Vagina (tissue), 2 donors: Measurements from ENCODE around the gene NAA40. TPM values are rescaled to one million over a fixed set of nuclear protein-coding genes. Genes with fewer than 3 reads are reported as not detected.

Experiments
- DNase-seq, 2 donors: peaks; one replicate each; pipeline ENCODE4 v3.0.0-alpha.2; 2017; ENCODE audit errors: extremely low spot score in 2 of 2
- H3K27ac ChIP-seq: fragments of 200-600 bp; sonication (generic); one replicate; pipeline ENCODE4 v1.5.1; 2019
- H3K27me3 ChIP-seq: fragments of 200-600 bp; sonication (generic); one replicate; pipeline ENCODE4 v1.5.1; 2019
- H3K36me3 ChIP-seq, 2 donors: fragments of 200-600 bp; sonication (generic); one replicate each; pipeline ENCODE4 v1.5.1; 2017 to 2019
- H3K4me1 ChIP-seq: fragments of 200-600 bp; sonication (generic); one replicate; pipeline ENCODE4 v1.5.1; 2019
- H3K4me3 ChIP-seq, 2 donors: fragments of 200-600 bp; sonication (generic); 1 replicate in 1 of 2; 2 replicates in 1 of 2; pipeline ENCODE4 v1.5.1; 2016 to 2019
- H3K9me3 ChIP-seq: fragments of 200-600 bp; sonication (generic); one replicate; pipeline ENCODE4 v1.5.1; 2019
- CTCF ChIP-seq, 3 experiments: fragments of 450-650 bp in 2 of 3; fragments of 200-600 bp in 1 of 3; sonication (generic) in 1 of 3; IDR thresholded peaks; one replicate each; pipeline ENCODE4 v1.5.1; 2017 to 2019; ENCODE audit warnings: antibody characterized with exemption in 3 of 3, mild to moderate bottlenecking in 2 of 3, moderate library complexity in 2 of 3
- POLR2A ChIP-seq, 2 donors: fragments of 450-650 bp; IDR thresholded peaks; one replicate each; pipeline ENCODE4 v1.6.1; 2017; ENCODE audit warnings: antibody characterized with exemption in 2 of 2, mild to moderate bottlenecking in 2 of 2, moderate library complexity in 2 of 2
- POLR2AphosphoS5 ChIP-seq, 2 donors: sonication (generic); formaldehyde crosslinking; IDR thresholded peaks; one replicate each; pipeline ENCODE4 v1.9.0; 2017; ENCODE audit warnings: antibody characterized with exemption in 2 of 2, mild to moderate bottlenecking in 2 of 2, low read depth in 1 of 2; ENCODE audit not compliant: insufficient read depth in 1 of 2
- intact Hi-C: fragments of 100-400 bp; cut with DNase I; formaldehyde crosslinking; loops from one replicate; pipeline ENCODE4 v1.15.1; 2023
- total RNA-seq: library from RNA; depleted of rRNA; stranded (reverse); fragments of >200 nt; gene quantifications from one replicate; pipeline ENCODE4 v1.2.3, GENCODE V29; 2016

Gene NAA40
- total RNA-seq, 1 donor from 2014 or later: 7.1 TPM

GRCh38 chr11:63920126-63920938 lies 18.5 kb upstream of the NAA40 start:
- Histone ChIP-seq H3K27me3 (no peaks in the 10 kb centered on the region), H3K36me3 (no peaks in the 10 kb centered on the region), H3K27ac (peak overlapping the region; percentile 81), H3K4me1 (peaks cover 54% of the 10 kb centered on the region), H3K9me3 (no peaks in the 10 kb centered on the region), H3K4me3 (no peak overlapping the region)
- intact Hi-C loops: no loop called here
- TF ChIP-seq CTCF (IDR thresholded peaks at IDR 0.05) (no peak), POLR2A (IDR thresholded peaks at IDR 0.05) (no peak), POLR2AphosphoS5 (IDR thresholded peaks at IDR 0.05; ENCODE audit: insufficient read depth in 1 of 2, low read depth in 1 of 2) (no peak)
- DNase-seq: no peak

- H3K9me3 ChIP-seq: no peaks in the 10 kb centered on the region
- H3K27me3 ChIP-seq: no peaks in the 10 kb centered on the region
- intact Hi-C loops: no loop called here
- H3K4me3 ChIP-seq: no peak overlapping the region
- peaks cover 47% of the 10 kb centered on the region for H3K4me1 ChIP-seq
- DNase-seq: no peak
- no peaks in the 10 kb centered on the region for H3K36me3 ChIP-seq
- TF ChIP-seq CTCF (IDR thresholded peaks at IDR 0.05) (peak in 1 of 3 experiments; percentile 26), POLR2AphosphoS5 (IDR thresholded peaks at IDR 0.05; ENCODE audit: insufficient read depth in 1 of 2, low read depth in 1 of 2) (no peak)
- H3K27ac ChIP-seq: peak overlapping the region; percentile 81
Observed at GRCh38 chr11:63920939-63921417, 17.8 kb upstream of the NAA40 start.

DNA sequence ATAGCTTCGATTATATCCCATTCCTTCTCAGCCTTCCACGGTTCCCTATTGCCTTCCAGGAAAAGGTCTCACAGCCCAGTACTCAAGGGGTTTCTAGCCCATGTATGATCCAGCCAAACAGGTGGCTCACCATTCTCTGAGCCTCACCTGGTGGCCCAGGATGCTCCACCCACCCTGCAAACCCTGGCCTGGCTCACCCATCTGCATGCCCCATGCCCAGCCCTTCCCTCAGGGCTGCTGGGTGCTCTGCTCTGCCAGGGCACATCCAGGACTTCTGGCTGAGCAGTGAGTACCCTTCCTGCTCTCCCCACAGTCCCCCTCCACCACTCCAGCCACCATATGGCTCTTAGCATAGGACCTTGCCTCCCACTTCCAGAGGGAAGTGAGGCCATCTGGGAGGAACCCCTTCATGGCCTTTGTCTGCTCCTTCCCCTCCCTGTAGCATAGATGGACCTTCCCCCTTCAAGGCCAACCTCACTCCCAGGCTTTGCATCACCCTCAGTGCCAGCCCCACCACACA lies 16.1 kb upstream of the NAA40 start:
- Histone ChIP-seq H3K4me3 (no peak overlapping the region), H3K9me3 (no peaks in the 10 kb centered on the region), H3K27me3 (no peaks in the 10 kb centered on the region), H3K4me1 (peaks cover 31% of the 10 kb centered on the region), H3K36me3 (no peaks in the 10 kb centered on the region), H3K27ac (no peak overlapping the region)
- intact Hi-C loops: no loop called here
- TF ChIP-seq POLR2AphosphoS5 (IDR thresholded peaks at IDR 0.05; ENCODE audit: insufficient read depth in 1 of 2, low read depth in 1 of 2) (no peak), CTCF (IDR thresholded peaks at IDR 0.05) (no peak), POLR2A (IDR thresholded peaks at IDR 0.05) (no peak)
- DNase-seq: no peak

GRCh38 chr11:63923319-63923718 lies 15.5 kb upstream of the NAA40 start:
- peaks cover 26% of the 10 kb centered on the region for H3K4me1 ChIP-seq
- TF ChIP-seq CTCF (IDR thresholded peaks at IDR 0.05) (no peak), POLR2AphosphoS5 (IDR thresholded peaks at IDR 0.05; ENCODE audit: insufficient read depth in 1 of 2, low read depth in 1 of 2) (no peak)

DNA sequence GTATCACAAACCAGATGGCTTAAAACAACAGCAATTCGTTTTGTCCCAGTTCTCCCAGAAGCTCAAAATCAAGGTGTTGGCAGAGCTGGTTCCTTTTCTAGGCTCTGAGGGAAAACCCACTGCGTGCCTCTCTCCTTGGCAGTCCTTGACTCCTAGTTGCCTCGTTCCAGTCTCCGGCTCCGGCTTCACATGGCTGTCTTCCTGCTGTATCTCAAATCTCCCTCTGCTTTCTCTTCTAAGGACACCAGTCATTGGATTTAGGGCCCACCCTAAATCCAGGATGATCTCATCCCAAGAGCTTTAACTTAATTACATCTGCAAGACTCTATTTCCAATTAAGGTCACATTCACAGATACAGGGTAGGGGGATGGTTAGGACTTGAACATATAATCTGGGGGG lies 9.2 kb upstream of the NAA40 start:
- intact Hi-C loops: no loop called here
- Histone ChIP-seq H3K27ac (no peak overlapping the region), H3K36me3 (no peaks in the 10 kb centered on the region), H3K9me3 (no peaks in the 10 kb centered on the region), H3K4me3 (no peak overlapping the region), H3K27me3 (no peaks in the 10 kb centered on the region), H3K4me1 (no peaks in the 10 kb centered on the region)
- TF ChIP-seq POLR2AphosphoS5 (IDR thresholded peaks at IDR 0.05; ENCODE audit: insufficient read depth in 1 of 2, low read depth in 1 of 2) (no peak), POLR2A (IDR thresholded peaks at IDR 0.05) (no peak), CTCF (IDR thresholded peaks at IDR 0.05) (no peak)
- DNase-seq: no peak

More at GRCh38 chr11:63923319-63923718, 15.5 kb upstream of the NAA40 start:
- Histone ChIP-seq H3K27me3 (no peaks in the 10 kb centered on the region), H3K36me3 (no peaks in the 10 kb centered on the region), H3K27ac (no peak overlapping the region), H3K4me3 (no peak overlapping the region), H3K9me3 (no peaks in the 10 kb centered on the region)
- intact Hi-C loops: no loop called here
- DNase-seq: no peak
